Measurements from ENCODE around the gene RAD51B. TPM values are rescaled to one million over a fixed set of nuclear protein-coding genes. Genes with fewer than 3 reads are reported as not detected.

RAD51B gene
- total RNA-seq, 6 donors from 2014 or later = 10.6 to 63.9 (median 18.4) TPM

DNA sequence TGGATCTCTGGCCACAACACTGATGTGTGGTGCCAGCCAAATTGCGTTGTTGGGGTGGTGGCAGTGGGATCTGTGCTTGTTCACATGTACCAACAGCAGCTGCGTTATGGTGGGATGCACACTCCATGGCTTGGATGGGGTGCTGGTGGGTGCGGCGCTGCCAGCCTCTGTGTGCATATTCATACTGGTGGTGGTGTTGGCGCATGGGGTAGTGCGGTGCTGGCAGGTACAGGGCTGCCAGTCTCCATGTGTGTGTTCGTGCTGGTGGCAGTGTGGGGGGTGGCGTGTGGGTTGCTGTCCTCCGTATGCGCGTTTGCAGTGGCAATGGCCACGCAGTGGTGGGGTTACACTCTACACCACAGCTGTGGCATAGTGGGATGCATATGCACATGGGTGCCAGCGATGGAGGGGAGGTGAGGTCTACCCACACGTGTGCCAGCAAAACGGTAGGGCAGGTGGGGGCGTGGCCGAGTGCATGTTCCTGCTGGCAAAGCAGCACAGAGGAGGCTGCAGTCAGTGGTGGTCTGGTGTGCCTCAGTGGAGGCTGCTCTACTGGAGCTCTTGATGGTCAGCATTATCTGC, 26.5 kb downstream of the RAD51B start:
- Histone ChIP-seq H3K4me1 (no peaks in the 10 kb centered on the region), H3K9me3 (no peaks in the 10 kb centered on the region), H3K27me3 (no peaks in the 10 kb centered on the region), H3K4me3 (no peak overlapping the region), H3K36me3 (no peaks in the 10 kb centered on the region), H3K27ac (no peak overlapping the region)
- peak in 1 of 2 donors; percentile 57 for DNase-seq
- ATAC-seq (ENCODE audit: low FRiP score in 2 of 2) = peak in 1 of 2 donors; percentile 65
- no peak for TF ChIP-seq POLR2AphosphoS5 (IDR thresholded peaks at IDR 0.05)
- no peak for TF ChIP-seq POLR2A (IDR thresholded peaks at IDR 0.05)
- TF ChIP-seq, protein P1, sequence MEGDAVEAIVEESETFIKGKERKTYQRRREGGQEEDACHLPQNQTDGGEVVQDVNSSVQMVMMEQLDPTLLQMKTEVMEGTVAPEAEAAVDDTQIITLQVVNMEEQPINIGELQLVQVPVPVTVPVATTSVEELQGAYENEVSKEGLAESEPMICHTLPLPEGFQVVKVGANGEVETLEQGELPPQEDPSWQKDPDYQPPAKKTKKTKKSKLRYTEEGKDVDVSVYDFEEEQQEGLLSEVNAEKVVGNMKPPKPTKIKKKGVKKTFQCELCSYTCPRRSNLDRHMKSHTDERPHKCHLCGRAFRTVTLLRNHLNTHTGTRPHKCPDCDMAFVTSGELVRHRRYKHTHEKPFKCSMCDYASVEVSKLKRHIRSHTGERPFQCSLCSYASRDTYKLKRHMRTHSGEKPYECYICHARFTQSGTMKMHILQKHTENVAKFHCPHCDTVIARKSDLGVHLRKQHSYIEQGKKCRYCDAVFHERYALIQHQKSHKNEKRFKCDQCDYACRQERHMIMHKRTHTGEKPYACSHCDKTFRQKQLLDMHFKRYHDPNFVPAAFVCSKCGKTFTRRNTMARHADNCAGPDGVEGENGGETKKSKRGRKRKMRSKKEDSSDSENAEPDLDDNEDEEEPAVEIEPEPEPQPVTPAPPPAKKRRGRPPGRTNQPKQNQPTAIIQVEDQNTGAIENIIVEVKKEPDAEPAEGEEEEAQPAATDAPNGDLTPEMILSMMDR (IDR thresholded peaks at IDR 0.05) = no peak
- TF ChIP-seq EP300 (IDR thresholded peaks at IDR 0.05) = no peak
- WGBS, 2 donors = 94 to 96% methylated on average over 3 to 17 of the region's 17 CpGs

DNA sequence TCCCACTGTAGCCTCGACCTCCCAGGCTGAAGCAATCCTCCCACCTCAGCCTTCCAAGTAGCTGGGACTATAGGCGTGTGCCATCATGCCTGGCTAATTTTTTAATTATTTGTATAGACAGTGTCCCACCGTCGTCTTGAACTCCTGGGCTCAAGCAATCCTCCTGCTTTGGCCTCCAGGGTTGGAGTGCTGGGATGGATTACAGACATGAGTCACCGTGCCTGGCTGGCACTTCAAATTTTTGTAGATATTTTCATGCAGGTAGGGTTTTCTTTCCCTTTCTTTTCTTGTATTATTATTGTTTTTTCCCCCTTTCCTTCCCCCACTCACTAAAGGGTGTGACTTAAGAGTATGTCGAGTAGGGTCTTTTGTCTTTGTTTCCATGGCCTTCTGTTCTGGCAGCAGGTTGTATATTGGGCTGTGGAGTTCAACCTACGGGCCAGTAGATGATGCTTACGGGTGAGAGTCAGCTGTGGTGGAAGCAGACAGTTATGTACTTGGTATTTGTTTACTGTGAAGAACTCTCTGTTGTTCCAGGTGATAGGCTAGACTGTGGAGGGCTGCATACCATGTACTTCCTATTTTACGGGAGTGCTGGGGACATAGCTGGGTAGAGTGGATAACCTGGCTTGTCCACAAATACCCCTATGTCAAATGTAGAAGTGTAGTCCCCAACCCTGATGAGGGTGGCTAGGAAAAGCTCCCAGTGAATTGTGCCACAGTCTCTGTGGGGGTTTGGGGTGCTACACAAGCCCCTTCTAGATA, 30.7 kb downstream of the RAD51B start:
- Histone ChIP-seq H3K9me3 (no peaks in the 10 kb centered on the region), H3K27ac (no peak overlapping the region), H3K4me1 (no peaks in the 10 kb centered on the region), H3K27me3 (no peaks in the 10 kb centered on the region), H3K4me3 (no peak overlapping the region), H3K36me3 (no peaks in the 10 kb centered on the region)
- ATAC-seq (ENCODE audit: low FRiP score in 2 of 2) (no peak), DNase-seq (no peak)
- 86 to 93% methylated on average over 9 of the region's 9 CpGs for WGBS, 2 donors
- TF ChIP-seq POLR2AphosphoS5 (IDR thresholded peaks at IDR 0.05) (no peak), EP300 (IDR thresholded peaks at IDR 0.05) (no peak), POLR2A (IDR thresholded peaks at IDR 0.05) (no peak)
- TF ChIP-seq, protein P1 (IDR thresholded peaks at IDR 0.05) = no peak

DNA sequence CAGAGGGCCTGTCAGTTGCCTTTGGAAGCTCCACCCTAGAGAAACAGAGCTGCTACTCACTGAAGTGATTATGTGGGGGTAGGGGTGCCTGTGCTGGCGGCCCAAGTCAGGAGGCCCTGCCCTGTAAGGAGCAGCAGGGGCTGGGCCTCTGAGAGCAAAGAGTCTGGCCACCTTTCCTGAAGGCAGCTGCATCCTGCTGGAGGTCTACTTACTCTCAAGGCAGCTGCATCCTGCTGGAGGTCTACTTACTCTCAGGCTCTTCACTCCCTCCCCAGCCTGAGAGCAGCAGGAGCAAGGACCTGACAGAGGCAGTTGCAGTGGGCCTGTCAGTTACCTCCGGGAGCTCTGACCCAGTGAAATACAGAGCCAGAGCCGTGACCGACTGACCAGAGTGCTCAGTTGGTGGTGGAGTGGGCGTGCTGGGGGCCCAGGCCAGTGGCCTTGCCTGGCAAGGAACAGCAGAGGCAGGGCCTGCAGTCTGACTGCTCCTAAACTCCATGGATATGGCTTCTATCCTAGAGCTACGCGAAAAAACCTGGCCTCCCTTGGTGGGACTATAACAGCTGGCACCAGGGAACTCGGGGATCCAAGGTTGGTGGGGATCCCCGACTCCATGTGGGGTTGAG, 32.3 kb downstream of the RAD51B start:
- no peak overlapping the region for H3K27ac ChIP-seq
- H3K4me3 ChIP-seq = no peak overlapping the region
- 68 to 84% methylated on average over 6 to 9 of the region's 9 CpGs for WGBS, 2 donors
- H3K36me3 ChIP-seq = no peaks in the 10 kb centered on the region
- no peak for ATAC-seq (ENCODE audit: low FRiP score in 2 of 2)
- H3K9me3 ChIP-seq = no peaks in the 10 kb centered on the region
- TF ChIP-seq, protein P1 (IDR thresholded peaks at IDR 0.05) = no peak
- no peak for TF ChIP-seq POLR2AphosphoS5 (IDR thresholded peaks at IDR 0.05)
- TF ChIP-seq POLR2A (IDR thresholded peaks at IDR 0.05) = no peak
- TF ChIP-seq EP300 (IDR thresholded peaks at IDR 0.05) = no peak
- H3K27me3 ChIP-seq = no peaks in the 10 kb centered on the region
- no peaks in the 10 kb centered on the region for H3K4me1 ChIP-seq
- peak in 1 of 2 donors; percentile 52 for DNase-seq

DNA sequence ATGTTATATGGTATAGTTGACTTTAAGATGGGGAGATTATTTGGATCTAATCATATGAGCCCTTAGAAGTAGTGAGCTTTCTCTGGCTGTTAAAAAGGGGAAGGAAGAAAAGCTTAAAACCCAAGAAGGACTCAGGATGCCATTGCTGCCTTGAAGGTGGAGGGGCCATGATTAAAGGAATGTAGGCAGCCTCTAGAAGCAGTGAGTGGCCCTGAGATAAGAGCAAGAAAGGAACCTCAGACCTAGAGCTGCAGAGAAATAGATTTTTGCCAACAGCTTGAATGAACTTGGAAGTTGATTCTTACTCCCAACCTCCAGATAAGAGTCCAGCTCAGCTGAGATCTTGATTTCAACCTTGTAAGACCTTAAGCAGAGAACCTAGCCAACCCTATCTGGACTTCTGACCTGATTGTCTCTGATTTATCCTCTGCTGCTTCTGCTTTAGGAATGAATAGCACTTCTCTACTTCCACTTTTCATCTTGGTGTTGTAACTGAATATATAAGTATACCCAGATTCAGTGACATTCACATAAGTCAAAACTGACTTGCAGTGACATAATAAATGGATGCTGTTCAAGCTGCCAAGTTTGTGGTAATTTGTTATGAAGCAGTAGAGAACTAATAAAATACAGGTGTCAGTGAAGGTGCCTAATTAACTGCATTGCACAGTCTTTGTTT, 33.5 kb downstream of the RAD51B start:
- H3K9me3 ChIP-seq = no peaks in the 10 kb centered on the region
- DNase-seq (no peak), ATAC-seq (ENCODE audit: low FRiP score in 2 of 2) (peak; percentile 42 to 66)
- H3K27ac ChIP-seq = peak overlapping the region in 2 of 4 donors; percentile 72 to 74
- no peaks in the 10 kb centered on the region for H3K27me3 ChIP-seq
- H3K36me3 ChIP-seq = no peaks in the 10 kb centered on the region
- no peak for TF ChIP-seq EP300 (IDR thresholded peaks at IDR 0.05)
- TF ChIP-seq, protein P1 (IDR thresholded peaks at IDR 0.05) = no peak
- no peak for TF ChIP-seq POLR2AphosphoS5 (IDR thresholded peaks at IDR 0.05)
- TF ChIP-seq POLR2A (IDR thresholded peaks at IDR 0.05) = no peak
- H3K4me1 ChIP-seq = no peaks in the 10 kb centered on the region
- no peak overlapping the region for H3K4me3 ChIP-seq

All from upper lobe of left lung (tissue), 6 donors.